Ovary (tissue), 9 donors: ENCODE results near the gene CRYAA. TPM values are rescaled to one million over a fixed set of nuclear protein-coding genes. Genes with fewer than 3 reads are reported as not detected.
A peak's percentile ranks its signal among the peaks of the same experiment; 100 is the strongest.

ENCODE experiments used
- DNase-seq, 5 donors: peaks; one replicate each; pipeline ENCODE4 v3.0.0-alpha.2; 2019 to 2020
- H3K27ac ChIP-seq, 2 donors: fragments of 200-600 bp; one replicate each; pipeline versions ENCODE4 v1.5.1 to v1.8.0; 2019 to 2022
- H3K27me3 ChIP-seq: fragments of 200-600 bp; one replicate; pipeline ENCODE4 v1.8.0; 2022
- H3K36me3 ChIP-seq: fragments of 200-600 bp; sonication (generic); one replicate; pipeline ENCODE4 v1.5.1; 2019
- H3K4me1 ChIP-seq: one replicate; pipeline ENCODE4 v1.8.1; 2013; ENCODE audit warnings: mild to moderate bottlenecking, moderate library complexity; ENCODE audit not compliant: insufficient read depth
- H3K4me3 ChIP-seq: fragments of 200-600 bp; sonication (generic); one replicate; pipeline ENCODE4 v1.5.1; 2017
- H3K9me3 ChIP-seq, 2 donors: fragments of 200-600 bp in 1 of 2; sonication (generic) in 1 of 2; one replicate each; pipeline versions ENCODE4 v1.5.1 to v1.8.1; 2013 to 2019; ENCODE audit warnings: mild to moderate bottlenecking in 1 of 2, moderate library complexity in 1 of 2
- EP300 ChIP-seq: sonication (generic); formaldehyde crosslinking; IDR thresholded peaks from one replicate; pipeline ENCODE4 v1.6.1; 2017; ENCODE audit warnings: antibody characterized with exemption
- POLR2A ChIP-seq: fragments of 450-650 bp; IDR thresholded peaks from one replicate; pipeline ENCODE4 v1.6.1; 2017; ENCODE audit warnings: antibody characterized with exemption, mild to moderate bottlenecking, moderate library complexity
- WGBS, 3 donors: extraction: QIAGEN DNeasy Blood & Tissue Kit in 1 of 3; methylation state at CpG; one replicate each; pipeline versions ENCODE4 v1.1.5 to v1.1.7; 2013 to 2017; 5-methylcytosine and 5-hydroxymethylcytosine counted together
- intact Hi-C, 4 donors: fragments of 100-400 bp; cut with DNase I; formaldehyde crosslinking; loops; one replicate each; pipeline versions ENCODE4 v1.11.0 to v1.15.1; 2022 to 2023
- polyA plus RNA-seq, 2 donors: library from polyadenylated mRNA; stranded (reverse); fragments of 200-250 nt in 1 of 2; fragments of 350-450 nt in 1 of 2; fragmentation: Illumina TruSeq in 1 of 2; extraction: RNeasy Lipid Tissue Mini Kit (QIAGEN cat#74804) in 1 of 2; gene quantifications; one replicate each; pipeline ENCODE4 v1.2.3, GENCODE V29; 2013 to 2014
- total RNA-seq, 7 donors: library from RNA; depleted of rRNA in 2 of 7; stranded (reverse); fragments of >200 nt in 2 of 7; fragmentation: NEBNext Ultra II Directional in 3 of 7; extraction: Animal tissue kit (Norgen Biotek cat#: 25700) in 3 of 7; gene quantifications; one replicate each; pipeline versions ENCODE4 v1.1.0 to v1.2.4, GENCODE V29; 2016 to 2023
- TF ChIP-seq, protein P1 (sequence below), 3 donors: fragments of 450-650 bp in 2 of 3; fragments of 200-600 bp in 1 of 3; IDR thresholded peaks; one replicate each; pipeline versions ENCODE4 v1.5.1 to v1.8.0; 2016 to 2022; ENCODE audit warnings: antibody characterized with exemption in 3 of 3, mild to moderate bottlenecking in 1 of 3
- donor health status: DM: no; HTN: no; CAD: no; lungs with moderate emphysema.
- donor health status: DM: no; HTN: no; CAD: no.
- donor health status: Bipolar disorder and iron deficiency.
- donor health status: DM: yes; HTN: yes; CAD: no.
- donor health status: DM: no; HTN: no; CAD: no.
- donor health status: DM: yes; HTN: yes; CAD: no.

The CRYAA gene
- total and polyA plus RNA-seq, 9 donors, result not detected

DNA sequence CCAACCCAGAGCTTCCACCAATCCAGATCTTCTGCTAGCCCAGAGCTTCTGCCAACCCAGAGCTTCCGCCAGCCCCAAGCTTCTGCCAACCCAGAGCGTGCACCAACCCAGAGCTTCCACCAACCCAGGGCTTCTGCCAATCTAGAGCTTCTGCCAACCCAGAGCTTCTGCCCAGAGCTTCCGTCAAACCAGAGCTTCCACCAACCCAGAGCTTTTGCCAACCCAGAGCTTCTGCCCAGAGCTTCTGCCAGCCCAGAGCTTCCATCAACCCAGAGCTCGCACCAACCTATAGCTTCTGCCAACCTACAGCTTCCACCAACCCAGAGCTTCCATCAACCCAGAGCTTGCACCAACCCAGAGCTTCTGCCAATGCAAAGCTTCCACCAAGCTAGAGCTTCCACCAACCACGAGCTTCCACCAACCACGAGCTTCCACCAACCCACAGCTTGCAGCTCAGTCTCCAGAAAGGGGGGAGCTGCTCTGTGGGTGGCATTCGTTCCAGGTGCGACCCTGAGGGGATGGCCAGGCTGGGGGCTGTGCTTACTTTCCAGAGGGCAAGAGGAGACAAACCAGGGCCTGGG is 23.8 kb downstream of the CRYAA start:
- DNase-seq, result peak in 1 of 5 donors; percentile 8
- Histone ChIP-seq H3K4me3 (no peak overlapping the region), H3K4me1 (peaks cover 9% of the 10 kb centered on the region), H3K27me3 (no peaks in the 10 kb centered on the region), H3K36me3 (no peaks in the 10 kb centered on the region), H3K9me3 (no peaks in the 10 kb centered on the region), H3K27ac (no peak overlapping the region)
- WGBS, 3 donors, result 86 to 90% (median 88%) methylated on average over 8 of the region's 8 CpGs
- intact Hi-C loops, result no loop called here
- TF ChIP-seq POLR2A, result no peak
- TF ChIP-seq, protein P1, sequence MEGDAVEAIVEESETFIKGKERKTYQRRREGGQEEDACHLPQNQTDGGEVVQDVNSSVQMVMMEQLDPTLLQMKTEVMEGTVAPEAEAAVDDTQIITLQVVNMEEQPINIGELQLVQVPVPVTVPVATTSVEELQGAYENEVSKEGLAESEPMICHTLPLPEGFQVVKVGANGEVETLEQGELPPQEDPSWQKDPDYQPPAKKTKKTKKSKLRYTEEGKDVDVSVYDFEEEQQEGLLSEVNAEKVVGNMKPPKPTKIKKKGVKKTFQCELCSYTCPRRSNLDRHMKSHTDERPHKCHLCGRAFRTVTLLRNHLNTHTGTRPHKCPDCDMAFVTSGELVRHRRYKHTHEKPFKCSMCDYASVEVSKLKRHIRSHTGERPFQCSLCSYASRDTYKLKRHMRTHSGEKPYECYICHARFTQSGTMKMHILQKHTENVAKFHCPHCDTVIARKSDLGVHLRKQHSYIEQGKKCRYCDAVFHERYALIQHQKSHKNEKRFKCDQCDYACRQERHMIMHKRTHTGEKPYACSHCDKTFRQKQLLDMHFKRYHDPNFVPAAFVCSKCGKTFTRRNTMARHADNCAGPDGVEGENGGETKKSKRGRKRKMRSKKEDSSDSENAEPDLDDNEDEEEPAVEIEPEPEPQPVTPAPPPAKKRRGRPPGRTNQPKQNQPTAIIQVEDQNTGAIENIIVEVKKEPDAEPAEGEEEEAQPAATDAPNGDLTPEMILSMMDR (IDR thresholded peaks at IDR 0.05), result no peak
- TF ChIP-seq EP300, result no peak

DNA sequence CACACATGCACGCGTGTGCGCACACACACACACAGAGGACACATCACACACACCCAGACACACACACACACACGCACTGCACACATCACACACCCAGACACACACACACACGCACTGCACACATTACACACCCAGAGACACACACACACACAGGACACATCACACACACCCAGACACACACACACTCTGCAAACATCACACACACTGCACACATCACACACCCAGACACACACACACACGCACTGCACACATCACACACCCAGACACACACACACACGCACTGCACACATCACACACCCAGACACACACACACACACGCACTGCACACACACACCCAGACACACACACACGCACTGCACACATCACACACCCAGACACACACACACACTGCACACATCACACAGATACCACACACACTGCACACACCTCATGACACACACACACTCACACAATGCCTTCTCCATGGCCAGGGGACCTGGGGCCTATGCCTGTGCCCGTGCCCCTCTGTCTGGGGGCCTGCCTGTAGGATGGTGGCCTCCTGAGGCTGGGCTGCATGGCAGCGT is 24.4 kb downstream of the CRYAA start:
- no peak for DNase-seq
- Histone ChIP-seq H3K27me3 (no peaks in the 10 kb centered on the region), H3K27ac (no peak overlapping the region), H3K4me1 (peaks cover 9% of the 10 kb centered on the region), H3K36me3 (no peaks in the 10 kb centered on the region), H3K4me3 (no peak overlapping the region), H3K9me3 (no peaks in the 10 kb centered on the region)
- TF ChIP-seq EP300 (no peak), POLR2A (no peak)
- TF ChIP-seq, protein P1 (IDR thresholded peaks at IDR 0.05), result no peak
- intact Hi-C loops, result no loop called here
- WGBS, 3 donors, result 86 to 96% (median 86%) methylated on average over 9 to 11 of the region's 11 CpGs

DNA sequence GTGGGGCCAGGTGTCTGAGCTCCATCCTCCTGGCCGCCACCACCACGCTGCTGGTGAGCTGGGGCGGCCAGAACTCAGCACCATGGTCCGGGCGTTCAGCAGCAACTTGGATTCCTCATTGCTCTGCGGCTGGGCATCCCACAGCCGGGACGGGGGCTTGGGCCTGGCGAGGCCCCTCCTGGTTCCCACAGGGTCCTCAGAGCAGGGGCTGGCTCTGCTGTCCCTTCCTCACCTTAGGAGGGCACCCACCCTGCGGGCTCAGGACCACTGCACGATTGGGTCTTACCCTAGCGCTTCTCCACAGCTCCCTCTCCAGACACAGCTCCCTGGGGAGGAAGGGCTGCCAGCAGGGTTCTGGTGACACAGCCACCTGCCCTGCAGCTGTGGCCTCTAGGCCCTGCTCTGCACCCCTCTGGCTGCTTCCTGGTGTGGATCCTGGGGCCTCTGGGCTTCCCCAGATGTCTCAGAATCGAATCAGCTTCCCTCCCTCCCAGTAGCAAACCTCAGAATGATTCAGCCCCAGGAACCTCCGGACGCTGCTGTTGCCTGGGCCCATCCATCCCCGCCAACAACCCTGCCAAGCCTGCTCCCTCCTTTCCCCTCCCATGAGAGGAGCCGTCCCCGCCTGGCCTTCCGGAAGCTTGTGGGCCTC is 25.0 kb downstream of the CRYAA start:
- 65 to 71% (median 66%) methylated on average over 19 of the region's 19 CpGs for WGBS, 3 donors
- intact Hi-C loops, result no loop called here
- H3K27ac ChIP-seq, result no peak overlapping the region

GRCh38 chr21:43194303-43195120 is 25.7 kb downstream of the CRYAA start:
- Histone ChIP-seq H3K9me3 (no peaks in the 10 kb centered on the region), H3K4me3 (no peak overlapping the region), H3K36me3 (no peaks in the 10 kb centered on the region), H3K27ac (no peak overlapping the region), H3K4me1 (peaks cover 9% of the 10 kb centered on the region), H3K27me3 (no peaks in the 10 kb centered on the region)
- peak in 2 of 5 donors; percentile 16 to 31 for DNase-seq
- TF ChIP-seq EP300 (no peak), POLR2A (no peak)
- TF ChIP-seq, protein P1 (IDR thresholded peaks at IDR 0.05), result no peak
- intact Hi-C loops, result no loop called here
- WGBS, 3 donors, result 67 to 70% (median 69%) methylated on average over 23 of the region's 23 CpGs

More for the DNA sequence above, 25.0 kb downstream of the CRYAA start:
- Histone ChIP-seq H3K9me3 (no peaks in the 10 kb centered on the region), H3K4me3 (no peak overlapping the region), H3K36me3 (no peaks in the 10 kb centered on the region), H3K27me3 (no peaks in the 10 kb centered on the region), H3K4me1 (peaks cover 9% of the 10 kb centered on the region)
- peak in 2 of 5 donors; percentile 45 to 52 for DNase-seq
- TF ChIP-seq POLR2A (no peak), EP300 (no peak)
- TF ChIP-seq, protein P1 (IDR thresholded peaks at IDR 0.05), result no peak
